Lung (tissue), 12 donors: ENCODE measurements around the gene JAK1. TPM values are rescaled to one million over a fixed set of nuclear protein-coding genes. Genes with fewer than 3 reads are reported as not detected.

ENCODE experiments used
- ATAC-seq: fragments of 200-7000 bp; cut with Tn5 transposase; one replicate; pipeline ENCODE4 v1.9.1; 2020; ENCODE audit warnings: moderate number of reproducible peaks; ENCODE audit not compliant: insufficient read depth, low FRiP score
- DNase-seq, 3 donors: peaks; one replicate each; pipeline ENCODE4 v3.0.0-alpha.2; 2013 to 2017
- H3K27ac ChIP-seq, 2 donors: one replicate each; pipeline ENCODE4 v1.5.1; 2013; ENCODE audit warnings: mild to moderate bottlenecking in 2 of 2, moderate library complexity in 2 of 2, control low read depth in 1 of 2, inconsistent platforms in 1 of 2, low read depth in 1 of 2, low read length in 1 of 2
- H3K27me3 ChIP-seq, 3 donors: one replicate each; pipeline ENCODE4 v1.5.1; 2013; ENCODE audit warnings: low read length in 2 of 3; ENCODE audit not compliant: control insufficient read depth in 3 of 3, insufficient read depth in 3 of 3
- H3K36me3 ChIP-seq, 4 donors: one replicate each; pipeline ENCODE4 v1.5.1; 2013; ENCODE audit warnings: low read length in 4 of 4, mild to moderate bottlenecking in 1 of 4, moderate library complexity in 1 of 4; ENCODE audit not compliant: control insufficient read depth in 4 of 4, insufficient read depth in 4 of 4
- H3K4me1 ChIP-seq, 5 donors: one replicate each; pipeline ENCODE4 v1.5.1; 2013; ENCODE audit warnings: low read length in 5 of 5, mild to moderate bottlenecking in 2 of 5, moderate library complexity in 1 of 5; ENCODE audit not compliant: control insufficient read depth in 5 of 5, insufficient read depth in 5 of 5
- H3K4me3 ChIP-seq: one replicate; pipeline ENCODE4 v1.5.1; 2013; ENCODE audit warnings: mild to moderate bottlenecking, control low read depth, moderate library complexity
- H3K9ac ChIP-seq, 2 donors: one replicate each; pipeline ENCODE4 v1.5.1; 2013; ENCODE audit warnings: low read length in 2 of 2, control low read depth in 1 of 2; ENCODE audit not compliant: insufficient read depth in 1 of 2
- H3K9me3 ChIP-seq, 4 donors: one replicate each; pipeline ENCODE4 v1.5.1; 2013; ENCODE audit warnings: low read length in 3 of 4, mild to moderate bottlenecking in 1 of 4, moderate library complexity in 1 of 4; ENCODE audit not compliant: control insufficient read depth in 4 of 4, insufficient read depth in 3 of 4
- CTCF ChIP-seq: IDR thresholded peaks from 2 replicates; pipeline ENCODE4 v1.5.1; 2012; ENCODE audit warnings: mild to moderate bottlenecking; ENCODE audit errors: control extremely low read depth, extremely low read depth
- WGBS, 2 donors: extraction: QIAGEN DNeasy Blood & Tissue Kit; methylation state at CpG; one replicate each; pipeline ENCODE4 v1.1.7; 2013; 5-methylcytosine and 5-hydroxymethylcytosine counted together
- polyA plus RNA-seq, 2 donors: library from polyadenylated mRNA; stranded (reverse); fragments of 200-250 nt; gene quantifications; one replicate each; pipeline ENCODE4 v1.2.1, GENCODE V29; 2013
- total RNA-seq, 2 donors: library from RNA; depleted of rRNA in 1 of 2; stranded (reverse); fragments of >200 nt in 1 of 2; gene quantifications; one replicate each; pipeline ENCODE4 v1.2.1, GENCODE V29; 2014 to 2021
- donor health status: control.
- donor health status: control.
- donor health status: Bipolar disorder and iron deficiency.
- donor health status: healthy.
- donor health status: DM: yes; HTN: yes; CAD: no.

JAK1 gene
- total and polyA plus RNA-seq, 4 donors = 26.7 to 162 (median 116) TPM

- Histone ChIP-seq H3K27me3 (no peaks in the 10 kb centered on the region), H3K9ac (no peak overlapping the region), H3K36me3 (no peaks in the 10 kb centered on the region), H3K27ac (no peak overlapping the region), H3K4me1 (peaks cover 0 to 28% (median 0%) of the 10 kb centered on the region in 5 donors), H3K4me3 (no peak overlapping the region), H3K9me3 (no peaks in the 10 kb centered on the region)
- WGBS, 2 donors = 90 to 92% methylated on average over 2 of the region's 2 CpGs
- DNase-seq (no peak), ATAC-seq (no peak)
- no peak for TF ChIP-seq CTCF
Observed at GRCh38 chr1:64900916-64901315, 65.4 kb downstream of the JAK1 start.

DNA sequence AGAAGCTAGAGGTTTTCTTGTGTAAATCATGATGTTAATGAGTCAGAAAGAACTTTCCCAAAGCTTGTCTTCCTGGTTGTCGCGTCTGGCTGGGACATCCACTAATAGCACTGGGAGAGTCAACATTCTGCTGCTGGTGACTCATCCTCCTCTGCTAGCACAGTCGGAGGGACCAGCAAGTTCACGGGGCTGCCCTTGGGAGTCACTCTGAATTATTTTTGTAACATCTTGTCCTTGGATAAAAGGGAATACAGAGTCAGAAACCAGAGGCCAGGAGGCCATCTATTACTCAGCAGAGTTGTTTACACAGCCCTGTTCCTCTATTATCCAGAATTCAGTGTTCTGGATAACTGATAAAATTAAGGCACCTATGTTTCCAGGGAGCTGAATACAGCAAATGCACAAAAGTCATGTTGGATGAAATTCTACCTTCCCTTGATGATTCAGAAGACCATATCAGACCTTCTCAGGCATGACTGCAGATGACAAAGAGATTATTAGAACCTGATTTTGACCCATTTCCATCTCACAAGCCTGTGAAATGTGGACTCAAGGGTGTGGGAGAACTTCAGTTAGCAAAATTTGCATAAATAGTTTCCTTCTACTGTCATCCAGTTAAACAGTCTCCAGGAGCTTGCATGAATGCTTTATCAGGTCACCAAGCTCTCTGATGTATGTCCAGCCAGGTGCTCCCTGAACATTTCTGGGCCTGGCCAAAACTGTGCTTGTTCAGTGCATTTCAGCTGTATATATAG, 68.1 kb downstream of the JAK1 start:
- Histone ChIP-seq H3K9me3 (no peaks in the 10 kb centered on the region), H3K36me3 (no peaks in the 10 kb centered on the region), H3K27ac (peak overlapping the region; percentile 20 to 96), H3K27me3 (no peaks in the 10 kb centered on the region), H3K4me1 (peaks cover 0 to 30% (median 4%) of the 10 kb centered on the region in 5 donors), H3K4me3 (no peak overlapping the region), H3K9ac (no peak overlapping the region)
- 5 to 26% methylated on average over 4 of the region's 4 CpGs for WGBS, 2 donors
- DNase-seq = peak in 1 of 3 donors; percentile 31
- ATAC-seq = peak; percentile 98
- no peak for TF ChIP-seq CTCF

DNA sequence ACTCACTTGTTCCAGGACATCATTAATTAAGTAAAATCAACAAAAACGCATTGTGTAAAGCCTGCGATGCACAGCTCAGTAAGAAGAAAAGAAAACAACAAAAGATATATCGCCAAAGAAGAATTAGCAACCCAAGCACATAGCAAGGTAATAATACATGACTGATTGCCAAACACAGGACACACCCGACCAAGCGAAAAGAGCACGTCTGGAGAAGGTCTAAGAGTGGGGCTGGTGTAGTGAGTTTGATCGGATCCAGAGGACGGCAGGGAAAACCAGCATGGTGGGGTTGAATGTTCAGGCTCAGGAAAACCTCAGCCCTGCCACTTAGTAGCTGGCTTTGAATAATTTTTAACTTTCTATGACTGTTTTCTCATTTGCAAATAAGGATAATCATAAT, 69.8 kb downstream of the JAK1 start:
- Histone ChIP-seq H3K36me3 (no peaks in the 10 kb centered on the region), H3K4me3 (no peak overlapping the region), H3K9me3 (no peaks in the 10 kb centered on the region), H3K4me1 (peaks cover under 1 to 32% (median 14%) of the 10 kb centered on the region in 5 donors), H3K27me3 (no peaks in the 10 kb centered on the region), H3K9ac (no peak overlapping the region), H3K27ac (no peak overlapping the region)
- DNase-seq (no peak), ATAC-seq (no peak)
- no peak for TF ChIP-seq CTCF
- 63 to 76% methylated on average over 8 of the region's 8 CpGs for WGBS, 2 donors
